HG03103 (cell line): ENCODE measurements around the gene TEKTIP1.
A peak's percentile ranks its signal among the peaks of the same experiment; 100 is the strongest.

Experiments used
- ATAC-seq: cut with Tn5 transposase; IDR thresholded peaks from one replicate; pipeline ENCODE4 v1.9.1; 2021; ENCODE audit warnings: low read depth; ENCODE audit not compliant: unreplicated experiment

TEKTIP1 gene

GRCh38 chr19:3538965-3539755 is at the start of gene TEKTIP1:
TEKTIP1 (plus strand) TSS chr19:3539174; CDS start chr19:3539178, 4 bp downstream.
- no peak for ATAC-seq

DNA sequence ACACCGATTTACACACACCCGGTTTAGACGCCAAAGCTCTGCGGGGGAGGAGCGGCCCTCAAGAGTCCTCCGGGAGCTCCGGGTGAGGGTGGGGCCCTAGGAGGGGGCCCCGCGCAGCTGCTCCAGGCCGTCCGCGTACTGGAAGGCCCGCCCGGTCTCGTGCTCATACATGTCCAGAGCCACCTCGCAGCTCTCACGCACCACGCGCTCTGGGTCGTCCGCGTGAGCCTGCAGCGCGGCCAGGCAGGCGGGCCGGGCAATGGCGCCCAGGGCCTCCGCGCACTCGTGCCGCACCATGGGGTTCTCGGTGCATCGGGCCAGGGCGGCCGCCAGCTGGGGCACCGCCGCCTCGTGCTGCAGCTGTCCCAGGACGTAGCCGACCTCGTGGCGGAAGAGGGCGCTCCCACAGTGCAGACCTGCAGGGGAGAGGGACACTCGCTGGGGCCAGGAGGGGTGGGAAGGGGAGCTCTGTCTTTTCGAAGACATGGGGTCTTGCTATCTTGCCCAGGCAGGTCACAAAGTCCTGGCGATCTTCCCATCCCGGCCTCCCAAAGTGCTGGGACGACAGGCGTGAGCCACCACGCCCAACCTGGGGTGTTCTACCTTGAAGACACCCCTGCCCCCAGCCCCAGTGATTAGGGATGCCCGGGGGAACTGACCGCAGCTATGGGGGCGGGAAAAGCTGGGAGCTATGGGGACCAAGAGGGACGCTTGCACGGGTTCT is 47.4 kb upstream of the TEKTIP1 start:
- ATAC-seq = no peak

GRCh38 chr19:3492131-3492839 is 46.7 kb upstream of the TEKTIP1 start:
- ATAC-seq = no peak

- no peak for ATAC-seq
These were observed 46.1 kb upstream of the TEKTIP1 start for GRCh38 chr19:3492919-3493318.

- no peak for ATAC-seq
These were observed 45.3 kb upstream of the TEKTIP1 start for GRCh38 chr19:3493651-3494050.

GRCh38 chr19:3494051-3494450 is 44.9 kb upstream of the TEKTIP1 start:
- no peak for ATAC-seq

GRCh38 chr19:3494559-3494958 is 44.4 kb upstream of the TEKTIP1 start:
- no peak for ATAC-seq

DNA sequence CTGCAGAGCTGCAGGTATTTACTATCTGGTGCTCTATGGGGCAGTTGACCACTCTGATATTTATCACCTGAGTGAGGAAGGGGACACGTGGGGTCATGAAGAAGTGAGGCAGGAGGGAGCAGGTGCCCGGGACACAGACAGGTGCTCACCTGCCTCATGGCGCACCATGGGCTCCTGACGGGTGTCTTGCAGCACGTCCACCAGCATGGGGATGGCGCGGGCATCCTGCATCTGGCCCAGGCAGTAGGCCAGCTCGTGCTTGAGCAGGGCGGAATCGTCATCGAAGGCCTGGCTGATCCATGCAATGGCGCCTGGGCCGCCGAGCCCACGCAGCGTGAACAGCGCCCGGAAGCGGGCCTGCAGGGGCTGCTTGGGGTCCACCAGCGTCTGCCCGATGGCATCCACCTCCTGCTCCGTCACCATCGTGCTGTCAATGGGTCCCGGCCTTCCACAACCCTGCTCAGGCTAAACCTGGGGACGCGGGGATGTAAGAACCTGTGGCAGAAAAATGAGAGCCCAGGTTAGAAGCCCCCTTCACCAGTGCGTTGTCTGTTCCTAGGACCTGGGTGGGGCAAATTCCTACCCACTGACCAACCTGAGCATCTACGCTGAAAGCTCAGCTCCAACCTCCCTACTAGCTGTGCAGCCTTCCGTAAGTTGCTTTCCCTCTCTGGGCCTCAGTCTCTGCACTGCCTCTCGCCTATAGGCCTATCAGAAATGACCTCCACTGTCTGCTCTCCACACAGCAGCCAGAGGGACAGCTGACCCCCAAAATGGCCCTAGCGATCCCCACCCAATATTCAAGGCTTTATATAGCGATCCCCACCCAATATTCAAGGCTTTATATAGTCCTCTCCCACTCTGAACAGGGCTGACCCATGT is 42.3 kb upstream of the TEKTIP1 start:
- no peak for ATAC-seq

- no peak for ATAC-seq
These were observed 41.0 kb upstream of the TEKTIP1 start for GRCh38 chr19:3497757-3498520.

- no peak for ATAC-seq
These were observed 39.1 kb upstream of the TEKTIP1 start for GRCh38 chr19:3499738-3500428.

GRCh38 chr19:3500429-3501101 is 38.4 kb upstream of the TEKTIP1 start, which contains the start of gene DOHH:
DOHH (minus strand) TSS chr19:3500674; CDS start chr19:3496814, 3,860 bp downstream.
- peak; percentile 67 for ATAC-seq

DNA sequence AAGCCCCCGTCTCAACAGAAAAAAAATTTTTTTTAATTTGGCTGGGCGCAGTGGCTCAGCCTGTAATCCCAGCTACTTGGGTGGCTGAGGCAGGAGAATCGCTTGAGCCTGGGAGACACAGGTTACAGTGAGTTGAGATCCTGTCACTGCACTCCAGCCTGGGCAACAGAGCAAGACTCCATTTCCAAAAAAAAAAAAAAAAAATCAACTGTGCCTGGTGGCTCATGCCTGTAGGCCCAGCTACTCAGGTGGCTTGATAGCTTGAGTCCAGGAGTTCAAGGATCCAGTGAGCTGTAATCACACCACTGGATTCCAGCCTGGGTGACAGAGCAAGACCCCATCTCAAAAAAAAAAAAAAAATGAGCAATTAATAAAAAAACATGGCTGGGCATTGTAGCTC is 37.2 kb upstream of the TEKTIP1 start:
- ATAC-seq = no peak

GRCh38 chr19:3503036-3503572 is 35.9 kb upstream of the TEKTIP1 start:
- no peak for ATAC-seq

GRCh38 chr19:3504735-3505134 is 34.2 kb upstream of the TEKTIP1 start:
- no peak for ATAC-seq

- ATAC-seq = peak; percentile 90
These were observed 33.2 kb upstream of the TEKTIP1 start, which contains the start of gene FZR1 for GRCh38 chr19:3505598-3506383. FZR1 (plus strand) TSS chr19:3506311; CDS start chr19:3522990, 16,679 bp downstream.

DNA sequence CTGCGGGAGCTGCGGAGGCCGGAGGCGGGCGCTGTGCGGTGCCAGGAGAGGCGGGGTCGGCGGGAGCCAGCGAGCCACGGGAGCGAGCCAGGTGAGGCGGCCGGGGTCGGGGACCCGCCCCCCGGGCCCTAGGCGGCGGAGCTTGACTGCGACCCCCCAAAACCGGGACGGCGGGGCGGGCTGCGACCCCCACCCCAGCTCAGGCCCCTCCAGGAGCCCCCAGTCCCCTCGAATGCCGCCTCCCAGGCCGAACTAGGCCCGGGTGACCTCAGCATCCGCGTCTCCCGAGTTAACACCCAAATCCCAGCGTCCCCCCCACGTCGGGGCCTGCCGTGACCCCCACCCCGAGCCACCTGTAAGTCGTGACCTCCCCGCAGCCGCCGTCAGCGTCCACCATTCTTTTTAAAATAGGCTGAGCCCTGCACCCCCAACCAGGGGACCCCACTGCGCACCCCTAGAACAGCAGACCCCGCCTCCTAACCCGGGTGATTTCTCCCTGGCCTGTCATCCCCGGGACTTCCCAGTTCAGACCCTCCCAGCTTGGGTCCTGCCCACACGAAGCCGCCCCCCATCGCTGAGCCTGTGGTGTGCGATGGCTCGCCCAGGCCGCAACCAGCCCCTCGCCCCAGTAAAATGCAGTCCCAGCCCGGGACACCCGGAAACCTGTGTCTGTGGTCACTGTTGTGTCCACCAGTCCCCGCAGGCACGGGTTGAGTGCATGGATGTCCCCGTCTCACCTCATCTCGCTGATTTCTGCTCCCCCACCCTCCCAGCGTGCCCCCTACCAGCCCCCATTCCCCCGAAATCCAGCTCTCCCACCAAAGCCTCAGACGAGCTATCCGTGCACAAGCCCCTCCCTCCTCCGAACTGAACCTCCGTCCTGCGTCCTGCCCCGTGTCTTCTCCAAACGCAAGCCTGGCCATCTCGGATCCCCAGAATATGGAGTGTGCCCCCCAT is 32.3 kb upstream of the TEKTIP1 start:
- ATAC-seq = no peak
